ENCODE data around the gene STOX2.
A peak's percentile ranks its signal among the peaks of the same experiment; 100 is the strongest.

The STOX2 gene

DNA sequence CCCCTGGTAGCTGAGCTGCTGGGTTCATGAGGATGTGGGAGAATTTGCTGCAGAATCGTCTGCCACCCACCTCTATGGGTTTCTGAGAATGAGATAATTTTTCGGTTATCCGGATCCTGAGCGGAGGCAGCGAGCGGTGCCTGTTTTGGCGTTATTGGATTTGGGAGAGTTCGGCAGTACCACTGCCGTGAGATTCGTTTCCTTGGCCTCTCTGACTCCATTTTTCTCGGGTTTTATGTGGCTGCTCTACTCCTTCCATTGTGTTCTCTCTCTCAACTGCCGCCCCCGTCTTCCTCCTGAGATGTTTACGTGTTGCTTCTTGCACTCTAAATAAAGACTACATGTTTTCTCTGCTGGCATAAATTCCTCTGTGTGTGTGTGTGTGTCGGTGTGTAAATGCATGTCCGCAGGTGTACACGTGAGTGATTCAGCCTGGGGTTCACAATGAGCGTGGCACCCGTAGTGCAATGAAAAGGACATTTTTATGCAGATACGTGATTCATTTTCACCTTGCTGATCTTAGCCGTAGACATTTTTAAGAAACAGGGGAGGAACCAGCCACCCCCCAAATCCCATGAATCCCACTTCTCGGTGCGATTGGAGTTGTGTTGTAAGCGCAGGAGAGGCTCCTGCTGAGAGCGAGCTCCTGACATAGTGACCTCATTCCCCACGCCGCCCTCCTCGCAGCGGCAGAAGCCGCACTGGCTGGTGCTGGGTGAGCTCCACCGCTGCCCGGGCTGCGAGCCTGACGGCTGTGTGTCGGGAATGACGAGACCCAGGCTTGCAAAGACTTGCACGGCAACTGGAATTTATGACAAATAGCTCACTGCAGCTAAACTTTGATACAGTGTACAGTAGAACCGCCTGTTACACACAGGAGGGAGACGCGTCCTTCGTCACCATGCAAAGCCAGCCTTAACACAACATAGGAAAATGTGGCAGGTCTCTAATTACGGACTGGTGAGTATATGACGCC is 82.2 kb downstream of the STOX2 start:
- DNase-seq (ENCODE audit: low spot score): peak; percentile 51

DNA sequence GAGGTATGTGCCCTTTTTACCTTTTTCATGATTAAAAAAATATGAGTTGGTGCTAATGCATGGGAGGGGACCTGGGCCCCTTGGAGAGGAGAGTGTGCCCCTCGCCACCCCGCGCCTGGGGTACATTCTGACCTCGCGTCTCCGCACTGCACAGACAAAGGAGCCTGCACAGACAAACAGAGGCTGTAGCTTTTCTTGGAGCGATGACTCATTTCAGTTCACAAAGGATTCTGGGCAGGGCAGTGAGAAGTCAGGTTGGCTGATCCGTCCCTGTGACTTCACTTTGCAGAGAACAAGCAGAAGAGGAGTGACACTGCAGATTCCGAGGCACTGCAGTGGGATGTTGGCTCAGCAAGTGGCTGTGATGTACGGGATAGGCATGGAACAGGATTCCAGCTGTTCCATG is 82.9 kb downstream of the STOX2 start:
- peak; percentile 76 for DNase-seq (ENCODE audit: low spot score)

DNA sequence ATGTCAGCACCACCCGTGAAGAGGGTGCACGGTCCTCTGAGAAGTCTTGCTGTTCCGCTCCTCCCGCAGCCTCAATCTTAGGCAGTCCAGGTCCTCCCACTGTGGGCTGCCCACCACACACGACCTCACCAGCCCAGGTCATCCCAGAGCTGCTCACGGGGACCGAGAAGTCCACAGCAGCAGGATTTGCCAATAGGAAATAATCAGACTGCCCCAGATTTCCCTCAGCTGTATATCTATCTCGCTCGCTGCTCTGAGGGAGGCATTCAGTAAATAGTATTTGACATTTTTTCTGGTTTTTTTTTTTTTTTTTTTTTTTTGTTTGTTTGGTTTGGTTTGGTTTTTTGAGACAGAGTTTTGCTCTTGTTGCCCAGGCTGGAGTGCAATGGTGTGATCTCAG is 83.8 kb downstream of the STOX2 start:
- no peak for DNase-seq (ENCODE audit: low spot score)

DNA sequence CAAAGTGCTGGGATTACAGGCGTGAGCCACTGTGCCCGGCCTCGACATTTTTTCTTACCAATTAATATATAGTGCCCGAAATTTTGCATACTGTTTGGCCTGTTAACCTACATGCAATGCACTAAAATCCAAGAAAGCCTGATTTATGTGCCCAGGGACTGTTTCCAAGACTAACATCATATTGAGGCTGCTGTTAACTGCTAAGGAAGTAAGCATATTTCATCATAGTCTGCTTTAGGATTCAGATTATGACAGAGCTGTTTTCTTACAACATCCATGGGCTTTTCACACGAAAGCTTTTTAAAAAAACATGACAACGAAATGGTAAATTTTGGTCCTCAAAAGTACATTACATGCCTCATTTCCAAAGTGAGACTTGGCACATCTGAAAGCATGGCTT is 84.4 kb downstream of the STOX2 start:
- DNase-seq (ENCODE audit: low spot score): no peak

DNA sequence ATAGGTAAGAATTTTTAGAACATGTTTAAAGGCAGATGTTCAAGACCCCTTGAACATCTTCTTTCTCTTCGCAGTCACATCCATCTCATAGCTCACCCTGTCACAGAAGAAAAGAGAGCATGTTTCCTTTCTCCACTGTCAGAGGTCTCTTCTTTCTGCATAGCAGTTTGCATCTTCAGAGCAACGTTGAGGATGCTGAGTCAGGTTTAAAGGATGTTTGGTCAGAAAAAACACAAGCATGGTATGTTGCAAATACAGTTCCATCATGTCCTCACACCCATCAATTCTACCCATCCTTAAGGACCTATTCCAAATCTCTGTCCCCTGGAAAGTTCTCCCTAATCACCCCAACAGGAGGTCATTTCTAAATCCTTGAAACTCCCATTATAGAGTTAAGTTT is 84.8 kb downstream of the STOX2 start:
- DNase-seq (ENCODE audit: low spot score): no peak

DNA sequence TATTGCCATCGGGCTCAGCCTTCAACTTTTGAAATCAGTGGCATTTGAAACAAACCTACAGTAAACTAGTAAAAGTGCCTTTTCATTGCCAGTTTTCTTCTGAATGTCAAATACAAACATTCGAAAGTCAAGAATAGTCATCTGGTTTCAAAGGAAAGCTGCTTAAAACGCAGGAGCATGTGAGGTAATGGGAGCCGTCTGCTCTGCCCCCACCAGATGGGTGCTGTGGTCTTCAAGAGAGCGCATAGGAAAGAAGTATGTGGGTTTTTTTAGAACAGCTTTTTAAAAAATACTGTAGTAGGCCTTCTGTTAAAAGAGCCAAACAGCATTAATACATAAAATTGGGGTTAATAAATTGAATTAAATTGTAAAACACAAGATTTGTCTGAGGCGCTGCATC is 88.6 kb downstream of the STOX2 start:
- DNase-seq (ENCODE audit: low spot score): no peak

DNA sequence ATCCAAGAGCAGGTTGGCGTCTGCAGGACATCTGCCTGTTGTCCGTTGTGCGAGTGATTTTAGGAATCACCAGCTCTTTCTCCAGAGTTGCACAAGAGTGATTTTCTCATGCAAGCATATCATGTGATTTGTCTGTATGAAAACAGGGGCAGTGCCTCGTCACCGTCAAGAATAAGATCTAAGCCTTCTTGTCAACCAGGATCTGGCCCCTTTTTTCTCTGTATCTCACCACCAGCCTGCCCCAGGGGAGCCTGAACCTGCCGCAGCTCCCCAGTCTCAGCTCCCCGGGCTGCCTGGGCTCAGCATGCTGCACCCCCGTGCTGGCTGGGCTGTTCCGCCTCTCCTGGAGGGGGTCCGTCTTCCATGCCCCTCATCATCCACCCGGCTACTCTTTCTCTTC is 90.5 kb downstream of the STOX2 start:
- DNase-seq (ENCODE audit: low spot score): no peak

DNA sequence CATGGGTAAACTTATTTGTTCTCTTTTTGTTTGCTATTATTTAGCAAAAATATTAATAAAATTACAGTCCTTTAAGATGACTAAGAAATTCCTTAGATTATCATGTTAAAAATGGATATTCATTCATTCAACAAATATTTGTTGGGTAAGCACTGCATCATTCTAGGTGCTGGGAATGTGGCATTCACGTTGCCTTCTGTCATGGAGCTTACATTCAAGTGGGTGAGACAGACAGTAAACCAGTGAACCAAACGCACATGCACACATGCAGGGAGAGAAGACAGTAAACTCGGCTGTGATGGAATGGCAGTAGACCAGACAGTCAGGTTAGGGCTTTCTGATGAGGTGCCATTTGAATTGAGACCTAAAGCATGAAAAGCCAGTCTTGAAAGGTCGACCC is 91.8 kb downstream of the STOX2 start:
- DNase-seq (ENCODE audit: low spot score): no peak

DNA sequence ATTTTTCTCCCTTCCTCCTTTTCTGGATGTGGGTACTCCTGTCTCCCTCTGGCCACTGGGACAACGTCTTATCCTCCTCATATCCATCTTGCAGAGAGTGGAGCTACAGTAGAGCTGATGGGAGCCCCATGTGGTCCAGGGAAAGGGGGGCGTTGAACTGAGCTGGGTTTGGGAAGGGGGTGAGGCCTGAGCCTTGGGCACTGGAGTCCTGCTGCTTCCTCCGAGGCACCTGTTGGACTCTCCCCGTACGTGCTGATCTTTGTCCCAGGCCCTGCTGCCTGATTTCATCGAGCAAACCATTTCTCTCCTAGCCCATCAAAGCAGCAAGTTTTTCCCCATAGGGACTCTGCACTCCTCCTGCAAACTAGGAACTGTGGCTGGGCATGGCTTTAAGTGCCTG is 94.3 kb downstream of the STOX2 start:
- no peak for DNase-seq (ENCODE audit: low spot score)

DNA sequence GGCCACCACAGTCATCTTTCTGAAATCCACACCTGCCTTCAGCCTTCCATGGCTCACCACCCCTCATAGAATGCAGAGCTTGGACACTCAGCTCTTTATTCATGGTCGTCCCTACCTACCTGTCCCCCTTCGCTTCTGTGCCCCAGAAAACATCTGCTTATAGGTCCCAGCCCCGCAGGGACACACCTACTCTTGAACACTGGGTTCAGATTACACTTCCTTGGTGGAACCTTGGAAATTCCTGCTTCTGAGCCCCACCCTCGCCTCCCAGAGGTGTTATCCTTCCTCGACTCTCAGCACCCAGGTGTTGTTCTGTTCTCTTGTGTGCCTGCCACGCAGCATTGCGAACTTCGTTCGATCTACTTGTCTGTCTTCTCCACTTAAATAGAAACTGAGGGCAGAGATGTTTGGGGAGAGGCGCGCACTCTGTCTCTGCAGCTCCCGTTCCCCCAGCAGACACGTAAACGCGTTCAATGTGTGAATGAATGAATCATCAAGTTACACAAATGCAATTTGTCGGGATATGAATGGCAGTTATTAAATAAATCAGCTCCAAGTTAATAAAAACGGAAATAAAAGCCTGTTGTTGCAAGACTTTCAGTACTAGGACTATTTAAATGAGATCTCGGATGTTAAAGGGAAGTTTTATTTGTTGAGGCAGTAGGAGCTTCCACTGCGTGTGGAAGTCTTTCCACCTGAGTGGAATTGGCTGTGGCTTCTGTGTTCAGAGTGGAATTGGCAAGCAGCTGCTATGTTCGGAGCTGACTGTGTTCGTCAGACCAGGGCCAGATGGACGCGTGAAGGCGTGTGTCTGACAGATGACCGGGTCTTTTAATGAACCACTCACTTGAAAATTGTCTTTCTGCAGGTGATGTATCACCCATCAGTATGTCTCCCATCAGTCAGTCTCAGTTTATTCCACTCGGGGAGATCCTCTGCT is 95.6 kb downstream of the STOX2 start:
- DNase-seq (ENCODE audit: low spot score): peak; percentile 82

DNA sequence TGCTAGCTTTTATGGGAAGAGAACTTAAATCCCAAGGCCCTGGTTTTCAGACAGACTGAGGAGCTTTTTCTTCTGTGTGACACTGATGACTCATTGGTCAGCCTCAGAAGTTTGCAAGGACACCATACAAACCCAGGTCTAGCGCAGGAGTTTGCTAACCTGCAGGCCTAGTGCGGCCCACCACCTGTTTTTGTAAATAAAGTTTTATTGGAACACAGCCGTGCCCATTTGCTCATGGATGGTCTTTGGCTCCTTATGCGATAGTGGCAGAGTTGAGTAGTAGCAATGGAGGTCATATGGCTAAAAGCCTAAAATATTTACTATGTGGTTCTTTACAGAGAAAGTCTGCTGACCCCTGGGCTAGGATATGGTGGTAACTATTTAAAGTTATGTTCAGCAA is 98.3 kb downstream of the STOX2 start:
- no peak for DNase-seq (ENCODE audit: low spot score)

DNA sequence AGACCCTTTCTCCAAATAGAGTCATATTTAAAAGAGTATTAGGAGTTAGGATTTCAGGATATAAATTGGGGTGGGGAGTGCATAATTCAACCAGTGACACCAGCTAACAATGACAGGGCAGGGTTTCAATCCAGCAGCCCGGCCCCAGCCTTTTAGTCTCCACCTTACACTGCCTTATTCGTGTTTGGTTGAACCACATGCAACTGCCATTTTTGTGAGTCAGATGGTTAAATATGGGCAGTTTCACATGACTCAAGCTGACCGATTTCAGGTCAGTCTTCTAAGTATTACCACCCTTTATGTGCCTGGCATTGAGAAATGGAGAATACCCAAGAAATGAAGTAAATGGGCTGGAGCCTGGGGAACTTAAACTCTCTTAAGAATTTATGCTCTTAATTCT is 102.8 kb downstream of the STOX2 start:
- DNase-seq (ENCODE audit: low spot score): no peak

DNA sequence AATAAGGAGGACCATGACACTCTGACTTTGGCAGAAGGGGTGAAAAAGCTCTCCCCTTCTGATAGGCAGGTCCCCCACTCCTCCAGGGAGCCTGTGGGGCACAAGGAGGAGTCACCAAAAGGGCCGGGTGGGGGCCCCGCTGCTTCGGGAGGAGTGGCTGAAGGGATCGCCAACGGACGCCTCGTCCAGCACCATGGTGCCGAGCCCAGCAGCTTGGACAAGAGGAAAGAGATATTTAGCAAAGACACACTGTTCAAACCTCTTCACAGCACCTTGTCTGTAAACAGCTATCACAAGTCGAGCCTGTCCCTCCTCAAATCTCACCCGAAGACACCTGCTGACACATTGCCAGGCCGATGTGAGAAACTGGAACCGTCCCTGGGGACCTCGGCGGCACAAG is 105.6 kb downstream of the STOX2 start:
- DNase-seq (ENCODE audit: low spot score): no peak

DNA sequence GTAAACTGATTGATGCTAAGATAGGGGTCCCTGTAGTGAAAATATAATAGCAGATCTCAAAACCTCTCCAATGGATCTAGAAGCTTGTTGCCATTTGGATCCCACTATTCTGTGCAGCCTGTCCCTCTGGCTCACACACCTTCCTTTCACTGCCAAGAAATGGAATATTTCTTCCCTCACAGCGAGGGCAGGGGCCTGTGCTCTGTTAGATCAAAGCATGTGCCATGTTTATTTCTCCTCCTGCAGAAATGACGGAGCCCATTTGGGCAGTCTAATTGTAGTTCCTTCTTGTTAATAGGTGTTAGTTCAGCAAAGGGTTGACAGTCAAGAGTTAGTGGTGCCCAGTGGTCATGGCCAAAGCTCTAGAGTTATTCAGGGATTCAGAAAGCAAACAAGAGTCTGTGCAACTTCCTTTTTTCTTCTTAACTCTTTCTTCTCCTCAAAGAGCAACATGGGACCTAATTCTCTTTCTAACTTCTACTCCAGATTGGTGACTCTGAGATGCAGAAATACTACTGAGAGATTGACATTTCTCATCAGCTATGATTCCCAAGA is 106.8 kb downstream of the STOX2 start:
- DNase-seq (ENCODE audit: low spot score): peak; percentile 28

DNA sequence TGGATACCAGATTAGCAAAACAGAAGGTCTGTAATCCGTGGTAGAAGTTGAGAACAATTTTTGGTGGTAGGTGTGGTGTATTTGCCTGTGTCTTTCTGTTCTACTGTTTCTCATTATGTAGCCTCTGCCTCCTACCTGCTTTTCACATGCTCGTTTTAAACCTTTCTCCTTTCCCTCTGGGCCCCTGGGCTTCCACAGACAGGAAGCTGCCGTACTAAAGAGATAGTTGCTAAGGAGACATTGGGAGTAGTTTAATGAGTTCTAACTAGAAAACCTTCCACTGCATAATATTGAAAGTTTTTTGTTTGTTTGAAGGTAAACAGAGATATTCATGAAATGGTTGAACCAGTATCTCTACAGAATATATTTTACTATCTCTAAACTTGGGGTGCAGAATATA is 107.8 kb downstream of the STOX2 start:
- no peak for DNase-seq (ENCODE audit: low spot score)

DNA sequence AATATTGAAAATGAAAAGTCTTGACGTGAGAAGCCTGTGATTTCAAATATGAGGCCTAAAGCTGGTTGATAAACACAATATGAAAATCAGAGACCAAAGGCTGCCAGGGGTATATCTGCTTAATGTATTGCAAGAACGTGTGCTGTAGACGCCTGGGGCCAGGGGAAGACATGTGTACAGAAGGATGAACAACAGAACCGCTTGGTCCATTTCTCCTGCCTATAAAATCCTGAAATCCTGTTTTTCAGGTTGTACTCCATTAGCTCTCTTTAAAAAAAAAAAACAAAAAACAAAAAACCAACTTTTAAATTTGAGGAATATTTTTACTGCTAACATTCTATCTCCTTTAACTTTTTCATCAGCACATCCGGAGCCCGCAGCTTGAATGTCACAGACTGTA is 109.2 kb downstream of the STOX2 start:
- DNase-seq (ENCODE audit: low spot score): no peak

DNA sequence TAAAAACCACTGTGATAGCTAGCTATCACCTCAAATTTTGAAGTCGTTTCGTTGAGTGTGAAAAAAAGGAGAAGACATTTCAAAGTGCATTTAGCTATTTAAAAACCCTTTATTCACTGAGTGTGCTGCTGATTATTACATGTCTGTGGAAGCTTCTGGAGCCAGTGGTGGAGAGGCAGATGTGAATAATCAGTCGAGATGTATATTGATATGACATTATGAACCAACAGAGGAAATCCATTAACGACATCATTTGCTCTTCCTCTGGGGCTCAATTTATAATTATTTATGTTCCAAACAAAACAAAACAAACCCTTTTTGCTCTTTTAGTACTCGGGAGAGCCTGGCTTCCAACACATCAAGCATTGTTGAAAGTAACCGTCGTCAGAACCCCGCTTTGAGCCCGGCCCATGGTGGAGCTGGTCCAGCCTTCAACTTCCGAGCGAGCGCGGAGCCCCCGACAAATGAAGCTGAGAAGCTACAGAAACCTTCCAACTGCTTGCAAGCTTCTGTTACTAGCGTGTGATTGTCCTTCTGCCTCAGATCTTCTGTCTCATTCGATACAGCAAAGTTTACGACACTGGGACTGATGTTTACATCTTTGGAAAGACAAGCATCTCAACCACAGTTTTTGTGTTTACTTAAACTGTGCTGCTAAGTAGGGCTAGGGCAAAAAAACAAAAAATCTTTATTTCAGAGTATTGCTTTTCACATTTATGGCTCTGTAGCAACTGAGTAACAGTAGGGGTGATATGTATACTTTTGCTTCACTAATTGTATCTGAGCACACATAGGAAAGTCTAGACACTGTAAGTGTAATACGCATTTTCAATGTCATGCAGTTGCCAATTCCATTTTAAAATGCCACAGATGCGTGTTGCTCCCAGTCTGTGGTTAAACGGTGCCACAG is 111.9 kb downstream of the STOX2 start:
- no peak for DNase-seq (ENCODE audit: low spot score)

DNA sequence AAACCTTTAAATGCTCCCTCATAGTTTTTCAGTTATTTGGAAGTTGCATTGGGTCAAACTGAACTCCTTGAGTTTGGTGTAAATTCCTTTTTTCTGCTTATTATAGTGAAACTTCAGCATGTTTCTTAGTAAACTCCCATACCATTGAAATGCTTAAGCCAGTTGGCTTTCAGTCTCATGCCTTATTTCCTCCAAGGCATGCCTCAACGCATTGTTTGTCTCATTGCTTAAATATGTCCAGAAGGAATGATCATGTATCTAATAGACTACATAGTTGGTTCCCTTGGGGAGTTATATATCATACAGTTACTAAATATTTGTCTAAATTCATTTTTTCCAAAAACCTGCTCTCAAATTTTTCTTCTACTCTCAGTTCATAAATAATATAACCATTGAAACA is 114.0 kb downstream of the STOX2 start:
- DNase-seq (ENCODE audit: low spot score): no peak

DNA sequence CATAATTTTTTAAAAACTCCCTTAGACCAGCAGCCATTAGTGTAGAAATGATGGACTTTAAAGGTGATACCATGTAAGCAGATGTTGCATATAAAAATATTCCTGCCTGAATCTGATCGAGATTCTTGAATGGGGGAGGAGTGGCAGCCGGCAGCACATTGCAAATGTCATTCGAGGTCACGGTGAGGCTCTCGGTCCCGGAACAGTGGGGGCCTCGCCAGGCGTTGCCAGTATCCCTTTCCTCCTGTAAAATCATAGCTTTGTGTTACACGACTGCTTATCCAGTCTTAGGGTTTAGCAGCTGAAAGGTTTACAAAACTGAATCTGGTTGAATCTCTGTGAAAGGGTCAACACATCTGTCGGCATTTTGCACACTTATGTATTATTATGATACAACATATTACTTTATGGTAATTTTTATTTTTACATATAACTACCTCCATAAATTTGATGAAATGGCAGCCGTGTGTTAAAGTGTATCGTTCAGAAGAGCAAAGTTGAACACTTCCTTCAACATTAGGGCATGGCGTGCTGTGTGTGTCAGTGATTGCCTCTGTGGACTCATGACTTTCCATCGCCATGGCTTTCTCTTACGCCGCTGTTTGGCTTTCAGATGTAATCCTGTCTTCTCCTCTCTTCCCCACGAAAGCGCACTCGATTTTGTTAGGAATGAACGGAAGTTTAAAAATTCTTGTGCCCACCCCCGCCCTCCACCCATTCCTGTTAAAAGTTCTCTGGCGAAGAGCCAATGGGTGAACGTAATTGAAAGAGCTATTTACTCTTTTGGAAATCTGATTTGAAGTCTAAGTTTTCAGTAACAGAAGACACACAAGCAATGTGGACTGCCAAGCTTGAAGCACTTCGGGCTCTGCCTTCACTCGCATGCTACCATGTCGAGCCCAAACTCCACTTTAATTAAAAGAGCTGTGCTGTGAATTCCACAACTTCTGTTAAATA is 114.8 kb downstream of the STOX2 start:
- DNase-seq (ENCODE audit: low spot score): no peak

DNA sequence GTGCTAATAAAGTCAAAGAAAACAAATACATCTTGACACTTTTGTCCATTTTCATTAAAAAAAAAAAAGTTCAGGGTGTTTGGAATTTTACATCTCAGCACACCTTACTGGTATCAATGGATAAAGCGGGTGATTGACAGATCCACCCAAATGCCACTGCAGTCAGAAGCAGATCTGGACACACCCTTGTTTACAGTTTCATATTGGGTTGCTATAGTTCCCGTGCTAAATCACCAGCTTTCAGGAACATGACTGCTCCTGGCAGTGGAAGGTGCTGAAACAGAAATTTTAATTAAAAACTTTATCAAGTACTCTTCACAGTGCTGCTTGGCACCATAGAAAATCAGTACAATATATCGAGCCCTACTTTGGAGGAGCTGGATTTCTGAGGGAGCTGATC is 116.3 kb downstream of the STOX2 start:
- no peak for DNase-seq (ENCODE audit: low spot score)

Measured in cerebellar cortex (tissue), 1 donor.